HG02759 (cell line): Measurements from ENCODE around the gene ODAD2.

ENCODE experiments used
- ATAC-seq: cut with Tn5 transposase; IDR thresholded peaks from one replicate; pipeline ENCODE4 v1.9.1; 2021; ENCODE audit warnings: mild to moderate bottlenecking, moderate library complexity; ENCODE audit not compliant: unreplicated experiment

ODAD2 gene

DNA sequence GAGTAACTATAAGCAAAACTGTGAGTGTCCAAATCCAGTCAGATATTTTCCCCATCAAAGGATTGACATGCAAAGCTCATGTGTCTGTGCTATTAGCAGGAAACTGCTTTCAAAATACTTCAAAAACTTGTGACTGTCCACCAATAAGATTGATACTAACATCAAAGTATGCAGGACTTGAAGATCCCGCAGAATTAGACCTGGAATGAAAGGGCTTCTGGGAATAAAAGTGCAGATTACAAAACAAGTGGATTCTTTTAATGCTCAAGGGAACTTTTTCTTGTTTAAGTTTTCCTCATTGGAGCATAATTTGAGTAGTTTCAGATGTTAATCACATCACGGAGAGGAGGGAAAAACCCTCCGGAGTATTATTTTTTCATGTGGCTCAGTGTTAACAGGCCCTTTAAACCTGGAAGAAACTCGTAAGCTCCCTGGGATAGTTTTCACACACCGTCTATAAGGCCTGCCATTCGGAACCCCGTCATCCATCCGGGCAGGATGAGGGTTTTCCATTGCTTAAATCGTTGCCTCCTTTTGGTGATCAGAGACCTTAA, 219.3 kb downstream of the ODAD2 start:
- no peak for ATAC-seq

DNA sequence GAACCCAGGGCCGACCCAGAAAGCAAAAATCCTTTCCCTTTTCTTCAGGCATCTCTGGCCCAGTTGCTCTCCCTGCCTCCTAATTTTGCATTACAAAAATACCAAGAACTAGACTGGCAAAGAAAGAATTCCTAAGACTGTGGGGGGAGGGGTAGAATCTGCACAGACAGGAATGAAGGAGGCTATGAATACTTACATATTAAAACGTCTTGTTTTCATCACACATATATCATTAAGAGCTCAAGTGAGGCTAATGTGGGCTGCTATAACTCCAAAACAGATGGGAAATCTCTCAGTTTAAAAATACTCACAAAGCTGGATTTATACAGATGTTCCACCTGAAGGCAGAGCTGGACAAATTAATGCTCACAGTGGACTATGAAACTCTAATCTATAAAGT, 224.0 kb downstream of the ODAD2 start:
- no peak for ATAC-seq

DNA sequence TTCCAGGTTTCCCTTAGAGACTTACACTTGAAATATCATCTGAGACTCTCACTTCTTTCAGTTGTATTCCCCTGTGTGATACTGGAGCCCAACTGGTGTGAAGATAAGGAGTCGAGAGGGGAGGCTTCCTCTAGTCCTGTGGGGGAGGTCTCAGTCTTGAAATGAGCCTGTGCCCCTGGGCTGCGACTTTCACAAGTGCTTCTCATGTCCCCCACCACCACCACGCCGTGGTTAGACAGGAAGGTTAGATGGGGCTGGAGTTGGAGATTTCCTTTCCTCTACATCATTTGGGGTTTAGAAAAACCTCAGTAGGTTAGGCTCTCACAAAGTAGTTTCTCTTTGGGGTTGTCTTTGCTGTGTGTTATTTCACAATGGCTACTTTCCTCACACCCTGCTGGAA, 227.6 kb downstream of the ODAD2 start:
- ATAC-seq = no peak

DNA sequence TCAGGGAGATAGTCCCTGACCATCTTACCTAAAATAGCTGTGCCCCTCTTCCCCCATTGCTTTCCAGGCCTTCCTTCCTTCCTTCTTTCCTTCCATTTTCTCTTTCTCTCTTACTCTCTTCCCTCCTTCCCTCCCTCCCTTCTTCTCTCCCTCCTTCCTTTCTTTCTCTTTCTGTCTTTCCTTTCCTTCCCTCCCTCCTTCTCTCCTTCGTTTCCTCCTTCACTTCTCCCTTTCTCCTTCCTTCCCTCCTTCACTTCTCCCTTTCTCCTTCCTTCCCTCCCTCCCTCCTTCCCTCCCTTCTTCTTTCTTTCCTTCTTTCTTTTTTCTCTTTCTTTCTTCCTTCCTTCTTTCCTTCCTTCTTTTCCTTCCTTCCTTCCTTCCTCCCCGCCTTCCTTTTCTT, 228.7 kb downstream of the ODAD2 start:
- no peak for ATAC-seq
